Activated CD8-positive, alpha-beta memory T cell treated with anti-CD3 and anti-CD28 coated beads, Interleukin-2, amount 50 U/mL, for 48 hours (primary cell): Measurements from ENCODE around the gene CLDN2.
A peak's percentile ranks its signal among the peaks of the same experiment; 100 is the strongest.
"Not testable (repeated sequence)": the region's sequence is repeated elsewhere in the genome, so short reads cannot be mapped to it uniquely, and the experiment has no call there.

Source experiments
- DNase-seq: peaks from one replicate; pipeline ENCODE4 v3.0.0-alpha.2; 2020

Gene CLDN2

GRCh38 chrX:106919932-106920452 lies at the start of gene CLDN2:
Gene CLDN2, plus strand, starts transcription at chrX:106920402. Its CDS starts 7,827 bp downstream, at chrX:106928229.
- DNase-seq: no peak

- DNase-seq: not testable (repeated sequence)
Observed at GRCh38 chrX:106872796-106873195, 47.4 kb upstream of the CLDN2 start.

GRCh38 chrX:106874075-106874474 lies 46.1 kb upstream of the CLDN2 start:
- no peak for DNase-seq

- no peak for DNase-seq
Observed at GRCh38 chrX:106875151-106875550, 45.1 kb upstream of the CLDN2 start.

- no peak for DNase-seq
Observed at GRCh38 chrX:106889468-106889867, 30.7 kb upstream of the CLDN2 start.

GRCh38 chrX:106891762-106892460 lies 28.3 kb upstream of the CLDN2 start:
- no peak for DNase-seq

GRCh38 chrX:106894392-106894909 lies 25.8 kb upstream of the CLDN2 start:
- peak; percentile 59 for DNase-seq

GRCh38 chrX:106894978-106895452 lies 25.2 kb upstream of the CLDN2 start:
- no peak for DNase-seq

- DNase-seq: no peak
Observed at GRCh38 chrX:106897259-106897658, 22.9 kb upstream of the CLDN2 start.

- no peak for DNase-seq
Observed at GRCh38 chrX:106898462-106898861, 21.7 kb upstream of the CLDN2 start.

- no peak for DNase-seq
Observed at GRCh38 chrX:106899276-106899675, 20.9 kb upstream of the CLDN2 start.

- no peak for DNase-seq
Observed at GRCh38 chrX:106899841-106900240, 20.4 kb upstream of the CLDN2 start.

GRCh38 chrX:106901341-106901740 lies 18.9 kb upstream of the CLDN2 start:
- DNase-seq: no peak

- DNase-seq: no peak
Observed at GRCh38 chrX:106901781-106902219, 18.4 kb upstream of the CLDN2 start.

- no peak for DNase-seq
Observed at GRCh38 chrX:106902684-106903083, 17.5 kb upstream of the CLDN2 start.

- DNase-seq: no peak
Observed at GRCh38 chrX:106903291-106903824, 16.8 kb upstream of the CLDN2 start, which contains the start of gene RIPPLY1. Gene RIPPLY1, minus strand, starts transcription at chrX:106903341. Its CDS starts 54 bp downstream, at chrX:106903287.

- DNase-seq: no peak
Observed at GRCh38 chrX:106903856-106904528, 16.2 kb upstream of the CLDN2 start.

- no peak for DNase-seq
Observed at GRCh38 chrX:106905064-106905708, 15.0 kb upstream of the CLDN2 start.

GRCh38 chrX:106906361-106906760 lies 13.8 kb upstream of the CLDN2 start:
- no peak for DNase-seq

- no peak for DNase-seq
Observed at GRCh38 chrX:106912864-106913263, 7.3 kb upstream of the CLDN2 start.

GRCh38 chrX:106917830-106918500 lies 2.2 kb upstream of the CLDN2 start:
- no peak for DNase-seq

- DNase-seq: no peak
Observed at GRCh38 chrX:106921637-106922036, 1.4 kb downstream of the CLDN2 start.
